Karpas-422 (cell line): Measurements from ENCODE around the gene SPO11. TPM values are rescaled to one million over a fixed set of nuclear protein-coding genes. Genes with fewer than 3 reads are reported as not detected.

ENCODE experiments used
- DNase-seq: peaks from one replicate; pipeline ENCODE4 v3.0.0-alpha.2; 2015
- H2AFZ ChIP-seq: fragments of 200-600 bp; sonication (generic); 2 replicates; pipeline ENCODE4 v1.6.1; 2014; ENCODE audit warnings: antibody characterized with exemption, low read length, mixed read lengths
- H3K27ac ChIP-seq: fragments of 200-600 bp; sonication (generic); 2 replicates; pipeline ENCODE4 v1.5.1; 2014; ENCODE audit warnings: mild to moderate bottlenecking, low read length, moderate library complexity
- H3K27me3 ChIP-seq: fragments of 200-600 bp; sonication (generic); 2 replicates; pipeline ENCODE4 v1.6.1; 2014; ENCODE audit warnings: low read length, mixed read lengths
- H3K36me3 ChIP-seq: fragments of 200-600 bp; sonication (generic); 2 replicates; pipeline ENCODE4 v1.6.1; 2014; ENCODE audit warnings: low read length, mixed read lengths; ENCODE audit not compliant: insufficient read depth
- H3K4me1 ChIP-seq: fragments of 200-600 bp; sonication (generic); 2 replicates; pipeline ENCODE4 v1.6.1; 2014; ENCODE audit warnings: mild to moderate bottlenecking, low read length, mixed read lengths
- H3K4me2 ChIP-seq: fragments of 200-600 bp; sonication (generic); 2 replicates; pipeline ENCODE4 v1.6.1; 2014; ENCODE audit warnings: low read length, low read depth, mild to moderate bottlenecking; ENCODE audit not compliant: poor library complexity, severe bottlenecking
- H3K4me3 ChIP-seq: fragments of 200-600 bp; sonication (generic); 2 replicates; pipeline ENCODE4 v1.5.1; 2014; ENCODE audit warnings: mild to moderate bottlenecking, antibody characterized with exemption, low read length, mixed read lengths
- H3K79me2 ChIP-seq: fragments of 200-600 bp; sonication (generic); 2 replicates; pipeline ENCODE4 v1.6.1; 2014; ENCODE audit warnings: mild to moderate bottlenecking, low read length, mixed read lengths
- H3K9ac ChIP-seq: fragments of 200-600 bp; sonication (generic); 2 replicates; pipeline ENCODE4 v1.6.0; 2014; ENCODE audit warnings: low read length
- H3K9me2 ChIP-seq: fragments of 200-600 bp; sonication (generic), shearing (Covaris generic); replicated peaks from 2 replicates; pipeline ENCODE4 v1.6.0; 2014; ENCODE audit warnings: mild to moderate bottlenecking, low read length, moderate library complexity; ENCODE audit not compliant: insufficient read depth
- H3K9me3 ChIP-seq: fragments of 300-700, 200-600 bp; sonication (generic); 2 replicates; pipeline ENCODE4 v1.6.1; 2014; ENCODE audit warnings: low read length, mixed read lengths
- H4K20me1 ChIP-seq: fragments of 200-600 bp; sonication (generic); 2 replicates; pipeline ENCODE4 v1.6.1; 2014; ENCODE audit warnings: mild to moderate bottlenecking, antibody characterized with exemption, low read length, low read depth; ENCODE audit not compliant: insufficient read depth
- total RNA-seq: library from RNA; depleted of rRNA; stranded (reverse); fragments of >200 nt; shearing (Covaris generic); gene quantifications from 2 replicates; pipeline ENCODE4 v1.2.3, GENCODE V29; 2014; ENCODE audit warnings: low replicate concordance

SPO11 gene
- total RNA-seq, 1 experiment from 2014 or later = not detected

DNA sequence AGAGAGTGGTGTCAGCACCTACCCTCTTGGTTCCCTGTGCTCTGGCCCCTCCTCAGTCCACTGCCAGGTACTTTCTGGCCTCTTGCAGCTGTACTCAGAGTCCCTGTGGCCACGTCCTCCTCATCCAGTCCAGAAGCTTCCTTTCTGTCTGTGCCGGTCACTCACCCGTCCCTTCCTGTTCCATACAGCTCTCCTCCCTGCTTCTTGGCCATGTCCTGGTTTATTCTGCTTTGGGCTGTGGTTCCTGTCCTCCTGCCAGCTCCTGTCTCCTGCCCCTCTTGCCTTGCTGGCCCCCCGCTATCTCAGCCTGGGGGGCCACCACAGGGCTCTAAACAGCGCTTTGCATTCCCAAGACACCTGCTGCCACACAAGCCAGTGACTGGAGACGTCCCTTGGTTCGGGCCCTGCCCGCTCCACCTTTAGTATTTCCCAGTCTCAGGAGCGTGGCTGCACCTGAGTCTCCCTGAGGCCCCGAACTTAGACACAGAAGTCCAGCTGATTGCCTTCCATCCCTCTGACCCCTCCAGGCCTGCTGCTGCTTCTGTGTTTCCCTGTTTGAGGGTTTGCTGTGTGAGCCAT lies 46.1 kb downstream of the SPO11 start:
- H3K9me3 ChIP-seq = no peaks in the 10 kb centered on the region
- no peak overlapping the region for H3K4me2 ChIP-seq
- H2AFZ ChIP-seq = no peak overlapping the region
- no peak overlapping the region for H3K9ac ChIP-seq
- no peak overlapping the region for H3K27ac ChIP-seq
- no peaks in the 10 kb centered on the region for H3K9me2 ChIP-seq
- no peak for DNase-seq
- no peaks in the 10 kb centered on the region for H3K27me3 ChIP-seq
- H3K4me3 ChIP-seq = no peak overlapping the region
- peaks cover 23% of the 10 kb centered on the region for H3K36me3 ChIP-seq
- no peaks in the 10 kb centered on the region for H3K79me2 ChIP-seq
- H4K20me1 ChIP-seq = 0 out of 2 replicates have a peak, but pooled peaks cover 2% of the 10 kb centered on the region
- peaks cover 13% of the 10 kb centered on the region for H3K4me1 ChIP-seq

DNA sequence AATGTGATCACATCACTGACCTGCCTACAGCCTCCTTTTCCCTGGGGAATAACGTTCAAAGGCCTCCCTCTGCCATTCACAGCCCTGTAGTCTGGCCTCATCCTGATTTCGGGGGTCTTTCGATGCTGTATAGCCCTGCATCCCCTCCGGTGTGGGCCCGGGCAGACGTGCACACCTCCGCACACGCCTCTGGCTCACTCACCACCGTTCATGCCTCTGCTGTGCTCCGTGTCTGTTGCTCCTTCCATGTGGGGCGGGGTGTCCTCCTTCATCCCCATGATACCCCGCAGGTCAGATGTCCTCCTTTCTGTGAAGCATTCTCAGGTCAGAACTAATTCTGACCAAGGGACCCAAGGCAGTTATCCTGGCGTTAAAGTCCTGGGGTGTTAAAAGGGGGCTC lies 47.7 kb downstream of the SPO11 start:
- DNase-seq = no peak
- H3K4me1 ChIP-seq = peaks cover 19% of the 10 kb centered on the region
- no peak overlapping the region for H3K4me3 ChIP-seq
- no peaks in the 10 kb centered on the region for H3K79me2 ChIP-seq
- H4K20me1 ChIP-seq = no peaks in the 10 kb centered on the region
- no peaks in the 10 kb centered on the region for H3K9me3 ChIP-seq
- H2AFZ ChIP-seq = no peak overlapping the region
- H3K27ac ChIP-seq = no peak overlapping the region
- H3K27me3 ChIP-seq = no peaks in the 10 kb centered on the region
- no peak overlapping the region for H3K9ac ChIP-seq
- H3K9me2 ChIP-seq = no peaks in the 10 kb centered on the region
- H3K36me3 ChIP-seq = peaks cover 14% of the 10 kb centered on the region
- H3K4me2 ChIP-seq = no peak overlapping the region

DNA sequence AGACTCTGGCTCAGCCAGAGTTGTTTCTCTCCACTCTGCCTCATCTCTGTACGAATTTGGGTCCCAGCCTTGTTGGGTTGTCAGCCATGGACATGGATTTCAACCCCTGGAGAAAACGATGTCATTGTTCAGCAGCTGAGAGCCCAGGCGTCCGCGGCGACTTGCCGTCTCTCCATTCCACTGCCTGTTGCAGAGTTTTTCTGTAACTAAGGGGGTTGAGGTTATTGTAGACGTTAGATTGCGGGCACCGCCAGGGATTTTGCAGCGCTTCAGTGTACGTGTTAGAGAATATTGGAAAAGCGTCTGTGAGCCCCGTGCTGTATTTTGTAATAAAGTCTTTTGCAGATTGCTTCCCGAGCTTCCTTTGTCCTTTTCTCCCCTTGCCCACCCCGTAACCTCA lies 48.5 kb downstream of the SPO11 start:
- no peak overlapping the region for H3K4me3 ChIP-seq
- H3K36me3 ChIP-seq = peaks cover 12% of the 10 kb centered on the region
- no peaks in the 10 kb centered on the region for H3K79me2 ChIP-seq
- no peak overlapping the region for H3K27ac ChIP-seq
- H4K20me1 ChIP-seq = no peaks in the 10 kb centered on the region
- no peak overlapping the region for H3K9ac ChIP-seq
- no peak for DNase-seq
- no peaks in the 10 kb centered on the region for H3K27me3 ChIP-seq
- H2AFZ ChIP-seq = no peak overlapping the region
- no peak overlapping the region for H3K4me2 ChIP-seq
- peaks cover 27% of the 10 kb centered on the region for H3K4me1 ChIP-seq
- H3K9me2 ChIP-seq = no peaks in the 10 kb centered on the region
- no peaks in the 10 kb centered on the region for H3K9me3 ChIP-seq

DNA sequence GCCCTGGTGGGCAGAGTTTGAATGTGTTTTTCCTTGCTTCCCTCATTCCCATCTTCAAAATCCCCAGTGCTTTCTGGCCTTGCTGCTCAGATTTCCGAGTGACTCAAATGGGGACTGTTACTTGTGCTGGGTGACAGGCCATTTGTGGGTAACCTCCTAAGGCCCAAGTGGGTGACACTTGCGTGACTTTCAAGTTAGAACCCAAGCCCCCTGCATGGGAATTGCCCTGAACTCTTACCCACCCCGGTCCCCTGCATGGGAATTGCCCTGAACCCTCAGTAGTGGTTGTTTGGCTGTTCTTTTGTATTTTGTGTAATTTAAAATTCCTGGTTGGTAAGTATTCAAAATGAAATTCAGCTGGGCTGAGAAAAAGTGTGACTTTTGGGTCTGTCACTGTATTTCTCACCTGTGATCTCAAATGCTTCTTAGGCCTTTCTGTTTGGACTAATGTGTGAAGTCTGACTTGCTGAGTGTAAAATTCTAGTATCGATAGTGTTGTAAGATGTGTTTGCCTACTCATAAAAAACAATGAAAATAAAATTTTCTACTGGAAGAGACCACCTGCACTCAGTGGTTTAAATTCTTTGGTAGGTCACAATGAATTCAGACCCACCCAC lies 49.2 kb downstream of the SPO11 start:
- no peak overlapping the region for H3K4me2 ChIP-seq
- no peaks in the 10 kb centered on the region for H3K9me3 ChIP-seq
- H3K79me2 ChIP-seq = no peaks in the 10 kb centered on the region
- H3K27ac ChIP-seq = peak overlapping the region; percentile 10
- peaks cover 33% of the 10 kb centered on the region for H3K4me1 ChIP-seq
- no peaks in the 10 kb centered on the region for H3K27me3 ChIP-seq
- H2AFZ ChIP-seq = no peak overlapping the region
- peaks cover 12% of the 10 kb centered on the region for H3K36me3 ChIP-seq
- H3K9me2 ChIP-seq = no peaks in the 10 kb centered on the region
- no peak for DNase-seq
- H3K9ac ChIP-seq = no peak overlapping the region
- no peak overlapping the region for H3K4me3 ChIP-seq
- no peaks in the 10 kb centered on the region for H4K20me1 ChIP-seq

DNA sequence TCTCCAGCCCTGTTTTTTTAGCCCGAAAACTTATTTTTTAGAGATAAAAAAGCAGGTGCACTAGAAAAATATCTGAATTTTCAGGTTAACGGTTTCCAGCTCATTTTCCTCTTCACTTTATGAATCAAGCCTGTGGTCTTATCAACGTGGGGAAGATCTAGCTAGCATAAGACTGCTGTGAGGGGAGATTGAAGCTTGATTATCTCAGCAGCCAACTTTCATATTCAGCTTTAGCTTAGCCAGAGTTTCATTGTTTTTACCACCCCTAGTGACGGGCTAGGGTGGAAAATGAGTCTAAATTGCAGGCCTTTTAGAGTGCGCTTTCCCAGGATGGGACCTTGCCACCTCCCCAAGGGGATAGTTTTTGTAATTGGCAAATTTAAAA lies 49.7 kb downstream of the SPO11 start:
- no peak overlapping the region for H3K4me3 ChIP-seq
- H4K20me1 ChIP-seq = no peaks in the 10 kb centered on the region
- H3K4me1 ChIP-seq = peaks cover 37% of the 10 kb centered on the region
- H3K9me3 ChIP-seq = no peaks in the 10 kb centered on the region
- H3K36me3 ChIP-seq = peaks cover 12% of the 10 kb centered on the region
- H3K4me2 ChIP-seq = no peak overlapping the region
- no peaks in the 10 kb centered on the region for H3K9me2 ChIP-seq
- no peaks in the 10 kb centered on the region for H3K79me2 ChIP-seq
- no peaks in the 10 kb centered on the region for H3K27me3 ChIP-seq
- no peak overlapping the region for H2AFZ ChIP-seq
- no peak for DNase-seq
- no peak overlapping the region for H3K9ac ChIP-seq
- peak overlapping the region; percentile 10 for H3K27ac ChIP-seq

DNA sequence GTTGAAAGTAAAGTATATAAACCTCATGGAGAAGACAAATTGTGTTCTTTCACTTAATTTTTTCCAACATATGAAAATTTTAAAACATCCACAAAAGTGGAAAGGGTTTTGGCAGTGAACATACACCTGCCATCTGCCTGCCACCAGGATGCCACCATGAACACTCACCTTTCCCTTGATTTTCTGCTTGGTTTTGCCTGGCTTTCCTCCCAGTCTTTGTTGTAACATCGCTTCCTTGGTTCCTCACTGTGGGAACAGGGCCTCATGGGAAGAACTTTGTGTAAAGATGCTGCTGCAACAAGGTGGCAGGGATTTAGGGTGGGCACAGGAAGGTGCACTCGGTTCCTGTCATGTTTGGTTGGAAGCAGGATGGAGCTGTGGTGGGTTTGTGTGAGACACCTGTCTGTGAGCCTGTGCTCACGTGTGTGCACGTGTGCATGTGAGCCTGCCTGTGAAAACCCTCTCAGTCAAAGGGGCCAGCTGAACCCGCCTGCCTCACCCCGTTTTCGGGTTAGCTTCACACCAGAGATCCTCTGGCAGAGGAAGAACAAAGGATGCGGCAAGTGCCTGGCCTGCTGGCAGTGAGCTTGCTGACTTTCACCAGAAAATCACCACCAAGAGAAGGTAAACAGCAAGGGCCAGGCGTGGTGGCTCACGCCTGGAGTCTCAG lies 50.6 kb downstream of the SPO11 start:
- Histone ChIP-seq H3K4me2 (no peak overlapping the region), H4K20me1 (no peaks in the 10 kb centered on the region), H3K27ac (peak overlapping the region; percentile 10; the same call in 1 of the 2 replicates), H3K9me3 (no peaks in the 10 kb centered on the region), H3K4me1 (peaks cover 44% of the 10 kb centered on the region), H3K4me3 (no peak overlapping the region), H3K36me3 (peaks cover 17% of the 10 kb centered on the region), H3K9me2 (no peaks in the 10 kb centered on the region), H3K9ac (no peak overlapping the region), H2AFZ (no peak overlapping the region), H3K27me3 (no peaks in the 10 kb centered on the region), H3K79me2 (no peaks in the 10 kb centered on the region)
- no peak for DNase-seq

DNA sequence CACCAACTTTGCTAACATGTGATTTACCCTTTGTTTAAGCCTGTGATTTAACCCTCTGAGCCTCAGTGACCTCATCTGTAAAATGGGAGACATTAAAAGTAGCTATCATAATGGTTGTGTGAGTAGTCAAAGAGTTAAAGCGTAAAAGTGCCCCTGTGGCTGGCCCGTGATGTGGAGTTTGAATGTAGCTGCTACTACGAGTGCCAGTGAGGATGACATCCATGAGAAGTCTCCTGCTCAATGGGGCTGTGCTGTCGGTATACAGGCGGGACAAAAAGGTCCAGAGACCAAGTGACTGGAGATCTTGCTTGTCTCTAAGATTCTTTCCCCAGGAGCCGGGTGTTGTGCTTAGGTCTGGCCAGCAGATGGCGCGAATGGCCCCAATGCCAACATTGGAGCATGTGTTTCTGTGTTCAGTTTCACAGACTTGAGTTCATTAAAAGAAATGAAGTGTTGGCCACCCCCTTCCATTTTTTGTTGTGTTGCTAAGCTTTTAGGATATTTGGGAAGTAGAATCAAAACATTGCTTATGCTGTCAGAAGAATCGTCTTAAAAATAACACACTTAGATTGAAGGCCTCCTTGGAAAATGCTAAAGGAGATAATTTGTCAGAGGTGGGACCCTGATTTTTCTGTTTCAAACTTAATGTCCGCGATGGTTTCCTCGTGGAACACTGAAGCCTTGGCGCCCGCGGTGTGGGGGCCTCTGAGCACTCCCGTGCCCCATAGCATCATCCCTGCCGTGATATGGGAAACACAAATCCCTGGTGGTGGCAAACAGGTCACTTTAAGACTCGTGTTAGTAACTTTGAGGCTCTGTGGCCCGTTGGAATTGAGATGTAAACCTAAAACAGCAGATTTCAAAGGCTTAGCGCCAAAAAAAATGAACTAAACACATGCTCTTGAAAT lies 52.2 kb downstream of the SPO11 start:
- Histone ChIP-seq H3K9me3 (no peaks in the 10 kb centered on the region), H3K27me3 (no peaks in the 10 kb centered on the region), H3K9ac (peak overlapping the region; percentile 57), H3K36me3 (peaks cover 12% of the 10 kb centered on the region), H2AFZ (no peak overlapping the region), H3K4me3 (no peak overlapping the region), H3K27ac (peak overlapping the region; percentile 94), H3K4me2 (peak overlapping the region; percentile 54), H3K4me1 (peaks cover 44% of the 10 kb centered on the region), H3K9me2 (no peaks in the 10 kb centered on the region), H4K20me1 (no peaks in the 10 kb centered on the region), H3K79me2 (no peaks in the 10 kb centered on the region)
- DNase-seq = peak; percentile 96

DNA sequence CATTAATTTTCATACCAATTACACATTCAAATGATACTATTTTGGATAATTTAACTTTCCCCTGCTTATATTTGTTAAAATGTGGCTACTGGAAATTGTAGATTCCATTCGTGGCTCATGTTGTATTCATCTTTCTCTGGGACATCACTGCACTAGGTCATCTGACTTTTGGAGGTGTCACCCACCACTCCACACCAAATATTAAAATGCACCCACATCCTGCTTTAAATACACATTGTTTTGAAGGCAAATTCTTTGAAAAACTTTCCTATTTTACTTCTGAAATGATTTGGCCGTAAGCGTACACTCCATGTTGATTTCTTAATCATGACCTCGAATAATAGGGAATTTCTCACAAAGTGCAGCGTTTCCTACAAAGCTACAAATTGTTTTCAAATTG lies 52.9 kb downstream of the SPO11 start:
- no peaks in the 10 kb centered on the region for H3K9me2 ChIP-seq
- H3K4me1 ChIP-seq = peaks cover 44% of the 10 kb centered on the region
- peak overlapping the region; percentile 54 for H3K4me2 ChIP-seq
- DNase-seq = peak; percentile 67
- H4K20me1 ChIP-seq = no peaks in the 10 kb centered on the region
- no peak overlapping the region for H2AFZ ChIP-seq
- H3K4me3 ChIP-seq = no peak overlapping the region
- H3K9me3 ChIP-seq = no peaks in the 10 kb centered on the region
- 0 out of 2 replicates have a peak, but pooled peaks cover 2% of the 10 kb centered on the region for H3K79me2 ChIP-seq
- no peaks in the 10 kb centered on the region for H3K27me3 ChIP-seq
- H3K36me3 ChIP-seq = peaks cover 12% of the 10 kb centered on the region
- H3K9ac ChIP-seq = peak overlapping the region; percentile 57
- peak overlapping the region; percentile 94 for H3K27ac ChIP-seq
